GM18951 (cell line): ENCODE data around the gene RASAL3.

Experiments used
- POLR2A ChIP-seq: IDR thresholded peaks from 4 replicates; pipeline ENCODE4 v1.6.1; 2011; ENCODE audit warnings: mild to moderate bottlenecking; ENCODE audit not compliant: insufficient read length, insufficient read depth; ENCODE audit errors: extremely low read depth
- in situ Hi-C: fragments of 300-500 bp; cut with MboI; formaldehyde crosslinking; loops from one replicate; pipeline ENCODE4 v1.12.0; 2022; ENCODE audit warnings: low sequenced_read_pairs, mixed read lengths, inconsistent platforms; ENCODE audit not compliant: unreplicated experiment

RASAL3 gene

GRCh38 chr19:15464394-15465385 lies at the start of gene RASAL3:
Gene RASAL3 (minus strand): TSS chr19:15464544. CDS start chr19:15464358, 186 bp downstream.
- TF ChIP-seq POLR2A = peak; percentile 65
- in situ Hi-C loops = no loop called here

GRCh38 chr19:15511671-15512424 lies 47.5 kb upstream of the RASAL3 start:
- in situ Hi-C loops = no loop called here
- no peak for TF ChIP-seq POLR2A

GRCh38 chr19:15508035-15508710 lies 43.8 kb upstream of the RASAL3 start, which contains the start of gene CYP4F22:
Gene CYP4F22 (plus strand): TSS chr19:15508525. CDS start chr19:15525337, 16,812 bp downstream.
- in situ Hi-C loops = no loop called here
- no peak for TF ChIP-seq POLR2A

GRCh38 chr19:15507068-15508034 lies 43.0 kb upstream of the RASAL3 start:
- no peak for TF ChIP-seq POLR2A
- in situ Hi-C loops = no loop called here

- no peak for TF ChIP-seq POLR2A
- in situ Hi-C loops = no loop called here
These were observed 41.8 kb upstream of the RASAL3 start for GRCh38 chr19:15506074-15506571.

- in situ Hi-C loops = no loop called here
- TF ChIP-seq POLR2A = no peak
These were observed 37.9 kb upstream of the RASAL3 start for GRCh38 chr19:15502264-15502663.

GRCh38 chr19:15501596-15501995 lies 37.3 kb upstream of the RASAL3 start:
- TF ChIP-seq POLR2A = no peak
- in situ Hi-C loops = no loop called here

GRCh38 chr19:15498910-15499309 lies 34.6 kb upstream of the RASAL3 start:
- no peak for TF ChIP-seq POLR2A
- in situ Hi-C loops = no loop called here

GRCh38 chr19:15498156-15498858 lies 34.0 kb upstream of the RASAL3 start:
- in situ Hi-C loops = no loop called here
- TF ChIP-seq POLR2A = no peak

GRCh38 chr19:15495151-15495550 lies 30.8 kb upstream of the RASAL3 start:
- in situ Hi-C loops = no loop called here
- no peak for TF ChIP-seq POLR2A

- no peak for TF ChIP-seq POLR2A
- in situ Hi-C loops = no loop called here
These were observed 24.3 kb upstream of the RASAL3 start for GRCh38 chr19:15488489-15489226.
